Measurements from ENCODE around the gene SLC8B1.

- TF ChIP-seq POLR2A (IDR thresholded peaks at IDR 0.05) (no peak), CTCF (IDR thresholded peaks at IDR 0.05) (no peak)
Measured at GRCh38 chr12:113359133-113359938, 24.4 kb upstream of the SLC8B1 start.
